Activated CD8-positive, alpha-beta memory T cell treated with anti-CD3 and anti-CD28 coated beads for 36 hours (primary cell): ENCODE measurements around the gene MT1B. TPM values are rescaled to one million over a fixed set of nuclear protein-coding genes. Genes with fewer than 3 reads are reported as not detected.
"Not testable (repeated sequence)": the region's sequence is repeated elsewhere in the genome, so short reads cannot be mapped to it uniquely, and the experiment has no call there.

Experiments used
- CTCF ChIA-PET: fragments of 350-600 bp; sonication (Branson Sonifier 250); formaldehyde crosslinking; loops from one replicate; lab custom pipeline; 2021; ENCODE audit warnings: antibody characterized with exemption; lab: Charles Lee
- POLR2A ChIA-PET: fragments of 350-600 bp; sonication (Branson Sonifier 250); formaldehyde crosslinking; loops from one replicate; lab custom pipeline; 2021; ENCODE audit warnings: antibody characterized with exemption; lab: Charles Lee
- total RNA-seq, 2 experiments: library from RNA; stranded (reverse); gene quantifications; one replicate each; pipeline ENCODE4 v1.2.3, GENCODE V29; 2021

MT1B gene
- total RNA-seq, 2 experiments from 2014 or later = not detected

DNA sequence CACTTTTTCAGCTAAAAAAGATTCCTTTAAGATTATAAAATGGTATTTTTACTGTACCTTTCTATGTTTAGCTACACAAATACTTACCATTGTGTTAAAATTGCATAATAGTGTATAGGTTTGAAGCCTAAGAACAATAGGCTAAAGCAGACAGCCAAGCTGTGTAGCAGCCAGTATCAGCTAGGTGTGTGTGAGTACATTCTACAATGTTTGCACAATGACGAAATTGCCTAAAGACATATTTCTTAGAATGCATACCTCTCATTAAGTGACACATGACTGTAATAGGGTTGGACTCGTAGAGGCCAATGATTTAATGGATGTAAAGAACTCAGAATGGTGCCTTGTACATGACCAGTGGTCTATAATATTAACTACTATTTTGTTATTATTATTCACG lies 1.9 kb upstream of the MT1B start:
- ChIA-PET POLR2A (no interaction called here), CTCF (interaction anchor here (1.1 to 1.6 kb wide), 2 partner anchors 52 to 130 kb away, joined by 3 to 4 read pairs; partner anchors contain the start of gene BBS2)

DNA sequence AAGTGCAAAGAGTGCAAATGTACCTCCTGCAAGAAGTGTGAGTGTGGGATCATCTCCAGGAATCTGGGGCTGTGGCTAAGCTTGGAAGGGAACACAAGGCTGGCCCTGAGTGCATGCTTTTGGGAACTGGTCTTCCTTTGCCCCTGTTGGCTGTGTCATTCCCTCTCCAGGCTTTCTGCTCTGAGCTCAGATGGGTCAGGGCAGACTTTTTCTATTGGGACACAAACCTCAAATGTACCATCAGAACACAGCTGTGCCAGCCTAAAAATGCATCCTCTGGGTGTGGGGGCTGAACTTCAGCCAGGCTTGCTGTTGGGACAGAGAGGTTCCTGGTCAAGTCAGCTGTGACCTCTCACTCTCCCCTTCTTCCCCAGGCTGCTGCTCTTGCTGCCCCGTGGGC lies 914 bp downstream of the MT1B start:
- ChIA-PET POLR2A (no interaction called here), CTCF (interaction anchor here (1.1 to 1.2 kb wide), 2 partner anchors 9 to 49 kb away, joined by 3 to 4 read pairs; no protein-coding TSS in a partner anchor)

DNA sequence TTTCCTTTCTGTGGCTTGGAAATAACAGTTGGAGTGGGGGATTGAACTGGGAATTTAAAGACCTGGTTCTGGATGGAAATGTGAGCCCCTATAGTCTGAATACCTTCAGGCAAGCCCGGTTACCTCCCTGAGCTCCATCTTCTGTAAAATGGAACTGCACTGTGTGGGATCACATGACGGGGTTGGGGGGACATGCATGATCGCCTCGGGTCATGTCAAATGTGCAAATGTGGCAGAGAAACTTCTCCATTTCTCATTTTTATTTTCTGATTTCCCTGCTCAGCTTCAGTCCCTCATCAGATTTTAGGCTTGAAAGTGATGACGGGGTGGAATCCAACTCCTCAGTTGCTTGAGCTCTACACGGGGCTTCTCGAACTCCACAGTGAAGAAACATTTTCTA lies 1.5 kb downstream of the MT1B start:
- POLR2A ChIA-PET = interaction anchor here (0.7 kb wide), 1 partner anchor 29 kb away, joined by 5 read pairs; no protein-coding TSS in a partner anchor

DNA sequence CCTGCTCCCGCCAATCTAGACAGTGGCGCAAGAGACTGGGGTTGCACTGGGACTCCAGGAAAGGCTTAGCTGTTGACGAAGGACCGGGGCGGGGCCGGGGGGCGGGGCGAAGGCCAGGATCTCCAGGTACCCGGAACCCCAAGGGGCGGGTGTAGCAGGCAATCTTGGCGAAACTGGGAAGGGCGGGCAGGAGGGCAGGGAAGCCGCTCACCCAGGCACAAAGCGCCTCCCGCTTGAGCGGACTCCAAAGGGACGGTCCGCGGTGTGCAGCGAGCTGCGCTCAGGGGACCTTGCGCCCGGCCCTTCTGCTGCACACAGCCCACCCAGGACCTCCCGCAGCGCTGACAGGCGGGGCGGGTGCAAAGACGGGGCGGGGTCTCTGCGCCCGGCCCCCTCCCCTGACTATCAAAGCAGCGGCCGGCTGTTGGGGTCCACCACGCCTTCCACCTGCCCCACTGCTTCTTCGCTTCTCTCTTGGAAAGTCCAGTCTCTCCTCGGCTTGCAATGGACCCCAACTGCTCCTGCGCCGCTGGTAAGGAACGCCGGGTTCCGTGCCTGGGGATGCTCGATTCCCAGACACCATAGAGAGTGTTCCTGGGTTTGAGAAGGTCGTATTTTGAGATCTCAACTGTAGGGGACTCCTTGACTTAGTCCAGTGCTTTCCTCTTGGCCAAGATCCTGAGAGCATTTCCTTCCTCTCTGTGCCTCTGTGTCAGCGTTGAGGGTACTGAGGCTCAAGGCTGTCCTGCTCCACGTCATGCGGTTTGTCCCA lies 6.1 kb downstream of the MT1B start, which contains the start of gene MT1F:
Gene MT1F, plus strand, starts transcription at position 405 of the 772 bp plus-strand sequence. Its CDS starts 100 bp downstream, at position 505.
- CTCF ChIA-PET = interaction anchor here (1.5 kb wide), 1 partner anchor 34 kb away, joined by 4 read pairs; no protein-coding TSS in a partner anchor

More for the DNA sequence above, 1.5 kb downstream of the MT1B start:
- CTCF ChIA-PET = interaction anchor here (1.1 kb wide), 1 partner anchor 49 kb away, joined by 3 read pairs; no protein-coding TSS in a partner anchor

DNA sequence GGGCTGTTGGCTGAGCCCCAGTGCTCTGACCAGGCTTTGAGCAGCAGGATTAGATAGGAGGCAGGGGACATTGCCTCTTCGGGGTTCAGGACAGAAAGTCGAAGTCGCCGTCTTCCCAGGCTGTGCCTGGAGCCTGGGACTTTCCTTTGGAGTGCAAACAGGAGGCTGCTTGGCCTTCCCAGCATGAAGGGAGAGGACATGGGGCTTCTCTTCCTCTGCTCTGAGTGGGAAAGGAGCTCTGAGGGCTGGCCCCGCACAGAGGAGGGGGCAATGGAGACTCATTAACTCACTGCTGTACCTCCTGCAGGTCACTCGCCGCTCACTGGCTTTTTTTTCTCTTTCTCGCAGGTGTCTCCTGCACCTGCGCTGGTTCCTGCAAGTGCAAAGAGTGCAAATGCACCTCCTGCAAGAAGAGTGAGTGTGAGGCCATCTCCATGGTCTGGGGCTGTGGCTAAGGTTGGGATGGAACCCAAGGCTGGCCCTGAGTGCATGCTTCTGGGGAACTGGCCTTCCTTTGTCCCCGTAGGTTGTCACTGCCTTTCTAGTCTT lies 6.7 kb downstream of the MT1B start:
- ChIA-PET POLR2A (no interaction called here), CTCF (no interaction called here)

More for the DNA sequence above, 6.1 kb downstream of the MT1B start, which contains the start of gene MT1F:
- POLR2A ChIA-PET = no interaction called here

DNA sequence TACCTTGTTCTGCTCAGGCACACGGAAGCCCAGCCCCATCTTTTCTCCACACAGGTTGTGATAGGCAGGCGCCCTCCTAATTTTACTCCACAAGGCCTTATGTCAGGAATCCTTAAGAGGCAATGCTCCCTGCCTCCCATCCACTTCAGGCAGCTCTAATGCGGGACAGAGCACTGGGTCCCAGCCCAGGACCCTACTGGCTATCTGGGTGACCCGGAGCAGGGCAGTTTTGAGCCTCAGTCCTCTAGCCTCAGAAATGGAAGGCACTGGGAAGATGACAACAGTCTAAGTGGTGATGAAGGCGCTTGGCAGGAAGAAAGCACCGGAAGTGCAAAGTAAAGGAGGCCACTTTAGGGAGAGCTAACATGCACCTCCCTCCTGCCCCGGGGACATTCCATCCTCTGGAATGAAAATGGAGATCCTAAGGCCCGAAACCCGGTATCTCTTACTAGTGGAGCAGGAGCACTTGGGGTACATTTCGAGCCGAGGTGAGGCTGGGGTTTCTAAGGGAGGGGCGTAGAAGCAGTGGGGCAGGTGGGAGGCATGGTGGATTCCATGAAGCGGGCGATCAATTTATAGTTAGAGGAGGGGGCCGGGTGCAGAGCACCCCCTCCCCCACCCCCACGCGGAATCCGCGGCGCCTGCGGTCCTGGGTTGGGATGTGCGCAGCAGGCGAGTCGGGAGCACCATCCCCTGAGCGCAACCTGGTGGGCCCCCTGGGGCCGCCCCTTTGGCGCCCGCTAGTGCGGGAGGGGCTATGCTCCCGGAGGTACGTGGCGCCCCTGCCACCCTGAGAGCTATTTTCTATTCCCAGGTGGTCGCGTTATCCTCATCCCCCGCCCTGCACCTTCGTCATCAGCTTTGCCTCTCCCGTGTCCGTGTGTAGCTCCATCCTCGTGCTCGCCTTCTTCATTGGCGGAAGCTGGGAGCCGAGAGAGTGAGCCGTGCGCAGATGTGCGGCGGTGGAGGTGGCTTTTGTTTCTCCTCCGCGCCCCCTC lies 11.0 kb downstream of the MT1B start:
- POLR2A ChIA-PET = no interaction called here
- CTCF ChIA-PET = interaction anchor here (0.7 kb wide), 1 partner anchor 39 kb away, joined by 5 read pairs; no protein-coding TSS in a partner anchor

DNA sequence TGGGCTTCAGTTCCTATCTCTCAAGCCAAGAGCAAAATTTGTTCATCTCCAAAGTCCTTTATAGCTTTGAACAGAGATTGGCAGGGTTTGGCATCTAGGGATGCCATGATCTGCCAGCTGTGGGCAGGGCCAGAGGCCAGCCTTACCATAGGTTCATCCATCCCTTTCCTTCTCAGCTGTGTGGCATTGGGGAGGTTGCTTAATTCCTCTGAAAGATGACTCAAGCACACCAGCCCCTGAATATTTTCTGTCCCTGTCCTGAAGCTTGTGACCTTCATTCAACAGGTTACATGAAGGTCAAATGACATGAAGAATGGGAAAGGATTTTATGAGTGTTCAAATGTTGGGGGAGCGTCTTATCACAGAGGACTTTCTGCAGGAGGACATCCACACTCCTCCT lies 12.8 kb downstream of the MT1B start:
- ChIA-PET CTCF (interaction anchor here (0.6 kb wide), 1 partner anchor 11 kb away, joined by 3 read pairs; no protein-coding TSS in a partner anchor), POLR2A (no interaction called here)

DNA sequence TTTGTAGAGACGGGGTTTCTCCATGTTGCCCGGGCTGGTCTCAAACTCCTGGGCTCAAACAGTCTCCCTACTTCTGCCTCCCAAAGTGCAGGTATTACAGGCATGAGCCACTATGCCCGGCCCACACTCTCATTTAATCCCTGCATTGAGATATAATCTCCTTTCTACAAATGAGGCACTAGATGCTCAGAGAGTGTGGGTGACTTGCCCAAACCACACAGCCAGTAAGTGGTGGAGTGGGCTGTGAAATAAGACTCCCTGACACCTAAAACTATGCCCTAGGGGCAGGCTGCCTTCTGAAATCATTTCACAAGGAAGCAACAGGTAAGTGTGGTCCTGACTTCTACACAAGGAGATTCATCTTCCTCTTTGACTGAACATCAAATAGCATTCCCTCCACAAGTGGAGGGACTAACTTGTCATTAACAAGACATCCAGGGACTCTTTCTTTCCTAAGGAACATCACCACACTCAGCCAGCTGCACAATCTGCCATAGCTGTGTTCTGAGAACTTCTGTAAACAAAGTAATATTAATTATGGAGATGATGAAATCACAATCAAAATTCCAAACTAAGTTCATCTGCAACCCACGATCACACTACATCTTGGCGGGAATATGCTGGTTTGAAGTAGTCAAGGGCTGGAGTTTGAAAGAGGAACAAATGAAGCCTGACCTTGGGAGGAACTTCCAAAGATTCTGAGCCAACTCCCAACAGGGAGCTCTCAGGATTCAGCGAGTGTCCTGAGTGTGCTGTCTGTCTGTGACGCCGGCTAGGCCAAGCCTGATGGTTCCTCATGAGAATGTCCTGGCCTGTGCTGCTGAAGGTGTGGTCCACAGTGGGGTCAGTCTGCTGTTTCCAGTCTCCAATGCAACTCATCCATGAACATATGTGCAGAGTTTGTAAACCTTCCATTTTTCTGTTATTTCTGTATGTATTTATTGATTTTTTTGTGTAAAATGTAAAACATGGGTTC lies 13.9 kb downstream of the MT1B start:
- POLR2A ChIA-PET = not testable (repeated sequence)
- CTCF ChIA-PET = interaction anchor here (0.5 kb wide), 1 partner anchor 63 kb away, joined by 3 read pairs; no protein-coding TSS in a partner anchor

DNA sequence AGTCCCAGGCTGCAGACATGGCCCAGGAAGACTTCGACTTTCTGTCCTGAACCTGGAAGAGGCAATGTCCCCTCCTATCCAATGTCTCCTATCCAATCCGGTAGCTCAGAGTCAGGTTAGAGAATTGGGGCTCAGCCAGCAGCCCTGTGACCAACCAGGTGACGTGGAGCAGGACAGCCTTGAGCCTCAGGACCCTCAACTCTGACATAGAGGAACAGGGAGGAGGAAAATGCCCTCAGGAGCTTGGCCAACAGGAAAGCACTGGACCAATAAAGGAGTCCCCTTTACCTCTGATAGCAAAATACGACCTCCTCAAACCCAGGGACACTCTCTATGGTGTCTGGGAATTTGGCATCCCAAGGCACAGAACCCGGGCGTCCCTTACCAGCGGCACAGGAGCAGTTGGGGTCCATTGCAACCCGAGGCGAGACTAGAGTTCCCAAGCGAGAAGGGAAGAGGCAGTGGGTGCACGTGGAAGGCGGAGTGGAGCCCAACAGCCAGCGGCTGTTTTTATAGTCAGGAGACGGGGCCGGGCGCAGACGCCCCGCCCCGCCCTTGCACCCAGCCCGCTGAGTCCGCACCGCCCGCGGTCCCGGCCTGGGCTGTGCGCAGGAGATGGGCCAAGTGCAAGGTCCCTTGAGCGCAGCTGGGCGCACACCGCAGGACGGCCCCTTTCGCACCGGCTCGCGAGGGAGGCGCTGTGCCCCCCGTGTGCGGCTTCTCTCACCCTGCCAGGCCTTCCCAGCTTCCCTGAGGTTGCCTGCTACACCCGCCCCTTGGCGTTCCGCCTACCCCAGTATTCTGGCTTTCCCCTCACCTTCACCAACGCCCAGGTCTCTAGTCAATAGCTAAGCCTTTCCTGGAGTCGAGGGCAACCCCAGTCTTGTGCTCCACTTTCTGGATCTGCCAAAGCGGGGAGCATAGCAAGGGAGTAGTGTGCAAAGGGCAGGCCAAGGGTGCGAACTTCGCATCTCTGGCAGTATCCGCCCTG lies 16.2 kb downstream of the MT1B start, which contains the start of gene MT1G:
Gene MT1G, minus strand, starts transcription at position 485 of the 991 bp plus-strand sequence. Its CDS starts 72 bp downstream, at position 413.
- ChIA-PET CTCF (interaction anchor here (0.9 to 1.5 kb wide), 3 partner anchors 8 to 14 kb away, joined by 3 to 6 read pairs (median 3); partner anchors contain the start of gene MT1X), POLR2A (no interaction called here)

DNA sequence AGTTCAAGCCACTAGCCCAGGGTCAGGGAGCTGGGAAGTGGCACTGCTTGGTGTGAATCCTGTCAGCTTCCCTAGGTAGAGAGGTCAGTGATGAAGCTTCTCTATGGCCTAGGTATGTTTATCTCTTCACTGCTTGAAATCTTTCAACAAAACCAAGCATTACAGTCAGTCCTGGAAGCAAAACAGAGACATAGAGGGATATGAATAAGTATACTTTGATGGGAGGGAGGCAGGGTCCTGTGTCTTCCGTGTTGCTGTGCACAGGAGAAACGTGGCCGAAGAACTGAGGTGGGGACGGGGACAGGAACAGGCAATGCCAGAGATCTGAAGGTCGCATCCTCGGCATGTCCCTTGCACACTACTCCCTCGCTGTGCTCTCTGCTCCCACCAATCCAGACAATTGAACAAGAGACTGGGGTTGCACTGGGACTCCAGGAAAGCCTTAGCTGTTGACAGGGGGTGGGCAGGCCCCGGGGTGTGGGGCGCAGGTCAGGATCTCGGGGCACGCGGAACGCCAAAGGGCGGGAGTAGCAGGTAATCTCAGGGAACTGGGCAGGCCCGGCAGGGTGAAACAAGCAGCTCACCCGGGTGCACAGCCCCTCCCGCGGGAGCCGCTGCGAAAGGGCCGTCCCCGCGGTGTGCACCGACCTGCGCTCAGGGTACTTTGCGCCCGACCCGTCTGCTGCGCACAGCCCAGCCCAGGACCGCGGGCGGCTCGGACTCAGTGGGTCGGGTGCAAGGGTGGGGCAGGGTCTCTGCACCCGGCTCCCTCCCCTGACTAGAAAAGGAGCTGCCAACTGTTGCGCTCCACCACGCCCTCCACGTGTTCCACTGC lies 17.5 kb downstream of the MT1B start, which contains the start of gene MT1H:
Gene MT1H, plus strand, starts transcription at position 810 of the 835 bp plus-strand sequence. CDS start 71 bp downstream, outside the sequence.
- POLR2A ChIA-PET = no interaction called here
- CTCF ChIA-PET = interaction anchor here (1.3 to 1.5 kb wide), 2 partner anchors 9 to 13 kb away, joined by 3 to 6 read pairs; partner anchors contain the start of gene MT1X

DNA sequence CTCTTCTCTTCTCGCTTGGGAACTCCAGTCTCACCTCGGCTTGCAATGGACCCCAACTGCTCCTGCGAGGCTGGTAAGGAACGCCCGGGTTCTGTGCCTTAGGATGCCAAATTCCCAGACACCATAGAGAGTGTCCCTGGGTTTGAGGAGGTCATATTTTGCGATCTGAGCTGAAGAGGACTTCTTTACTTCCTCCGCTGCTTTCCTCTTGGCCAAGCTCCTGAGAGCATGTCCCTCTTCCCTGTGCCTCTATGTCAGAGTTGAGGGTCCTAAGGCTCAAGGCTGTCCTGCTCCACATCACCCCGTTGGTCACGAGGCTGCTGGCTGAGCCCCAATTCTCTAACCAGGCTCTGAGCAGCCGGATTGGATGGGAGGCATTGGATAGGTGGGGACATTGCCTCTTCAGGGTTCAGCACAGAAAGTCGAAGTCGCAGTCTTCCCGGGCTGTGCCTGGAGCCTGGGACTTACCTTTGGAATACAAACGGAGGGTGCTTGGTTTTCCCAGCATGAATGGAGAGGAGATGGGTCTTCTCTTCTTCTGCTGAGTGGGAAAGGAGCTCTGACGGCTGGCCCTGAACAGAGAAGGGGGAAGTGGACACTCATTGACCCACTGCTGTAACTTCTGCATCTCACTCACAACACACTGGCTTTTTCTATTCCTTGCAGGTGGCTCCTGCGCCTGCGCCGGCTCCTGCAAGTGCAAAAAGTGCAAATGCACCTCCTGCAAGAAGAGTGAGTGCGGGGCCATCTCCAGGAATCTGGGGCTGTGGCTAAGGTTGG lies 18.3 kb downstream of the MT1B start:
- CTCF ChIA-PET = interaction anchor here (1.5 kb wide), 1 partner anchor 12 kb away, joined by 6 read pairs; the partner anchor contains the start of gene MT1X
- POLR2A ChIA-PET = no interaction called here

DNA sequence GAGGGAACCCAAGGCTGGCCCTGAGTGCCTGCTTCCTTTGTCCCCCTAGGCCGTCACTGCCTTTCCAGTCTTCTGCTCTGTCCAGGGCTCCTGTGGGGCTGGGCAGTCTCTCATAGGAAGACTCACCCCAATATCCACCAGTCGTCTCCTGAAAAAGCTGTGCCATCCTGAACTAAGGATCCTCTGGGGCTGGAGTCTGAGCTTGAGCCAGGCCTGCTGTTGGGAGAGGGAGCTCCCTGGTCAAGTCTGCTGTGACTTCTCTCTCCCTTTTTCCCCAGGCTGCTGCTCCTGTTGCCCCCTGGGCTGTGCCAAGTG lies 18.9 kb downstream of the MT1B start:
- CTCF ChIA-PET = interaction anchor here (0.5 kb wide), 1 partner anchor 30 kb away, joined by 3 read pairs; no protein-coding TSS in a partner anchor
- POLR2A ChIA-PET = no interaction called here

DNA sequence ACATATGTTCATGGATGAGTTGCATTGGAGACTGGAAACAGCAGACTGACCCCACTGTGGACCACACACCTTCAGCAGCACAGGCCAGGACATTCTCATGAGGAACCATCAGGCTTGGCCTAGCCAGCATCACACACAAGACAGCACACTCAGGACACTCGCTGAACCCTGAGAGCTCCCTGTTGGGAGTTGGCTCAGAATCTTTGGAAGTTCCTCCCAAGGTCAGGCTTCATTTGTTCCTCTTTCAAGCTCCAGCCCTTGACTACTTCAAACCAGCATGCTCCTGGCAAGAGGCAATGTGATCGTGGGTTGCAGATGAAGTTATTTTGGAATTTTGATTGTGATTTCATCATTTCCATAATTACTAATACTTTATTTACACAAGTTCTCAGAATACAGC lies 20.0 kb downstream of the MT1B start:
- CTCF ChIA-PET, POLR2A ChIA-PET: not testable (repeated sequence)

DNA sequence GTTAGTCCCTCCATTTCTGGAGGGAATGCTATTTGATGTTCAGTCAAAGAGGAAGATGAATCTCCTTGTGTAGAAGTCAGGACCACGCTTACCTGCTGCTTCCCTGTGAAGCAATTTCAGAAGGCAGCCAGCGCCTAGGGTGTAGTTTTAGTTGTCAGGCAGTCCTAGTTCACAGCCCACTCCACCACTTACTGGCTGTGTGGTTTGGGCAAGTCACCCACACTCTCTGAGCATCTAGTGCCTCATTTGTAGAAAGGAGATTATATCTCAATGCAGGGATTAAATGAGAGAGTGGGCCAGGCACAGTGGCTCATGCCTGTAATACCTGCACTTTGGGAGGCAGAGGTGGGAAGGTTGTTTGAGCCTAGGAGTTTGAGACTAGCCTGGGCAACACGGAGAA lies 20.5 kb downstream of the MT1B start:
- CTCF ChIA-PET, POLR2A ChIA-PET: not testable (repeated sequence)
